ENCODE data around the gene KCNE1.
"Not testable (repeated sequence)": the region's sequence is repeated elsewhere in the genome, so short reads cannot be mapped to it uniquely, and the experiment has no call there.

DNA sequence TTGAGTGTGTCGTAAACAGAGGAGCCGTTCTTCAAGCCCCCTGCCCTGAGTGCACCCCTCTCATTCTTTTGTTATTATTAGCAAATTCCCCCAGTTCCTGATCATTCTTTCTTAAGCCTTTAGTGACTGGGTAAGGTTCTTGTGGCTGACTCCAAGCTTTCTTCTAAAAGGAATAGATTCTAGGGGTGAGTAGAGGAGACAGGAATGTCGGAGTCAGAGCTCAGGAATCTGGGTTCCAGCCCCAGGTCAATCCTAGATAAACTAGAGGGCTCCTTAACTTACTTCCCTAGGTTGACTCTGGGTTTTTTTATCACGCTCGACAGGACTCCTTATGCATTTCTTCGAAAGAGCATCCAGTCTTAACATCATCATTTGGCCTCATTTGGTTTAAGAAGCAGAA is 55.8 kb downstream of the KCNE1 start:
- not testable (repeated sequence) for TF ChIP-seq EZH2 (optimal IDR thresholded peaks at IDR 0.05; ENCODE audit: low read depth, low read length); EZH2phosphoT487 (IDR thresholded peaks at IDR 0.05; ENCODE audit: low read length)
- TF ChIP-seq, protein P1, sequence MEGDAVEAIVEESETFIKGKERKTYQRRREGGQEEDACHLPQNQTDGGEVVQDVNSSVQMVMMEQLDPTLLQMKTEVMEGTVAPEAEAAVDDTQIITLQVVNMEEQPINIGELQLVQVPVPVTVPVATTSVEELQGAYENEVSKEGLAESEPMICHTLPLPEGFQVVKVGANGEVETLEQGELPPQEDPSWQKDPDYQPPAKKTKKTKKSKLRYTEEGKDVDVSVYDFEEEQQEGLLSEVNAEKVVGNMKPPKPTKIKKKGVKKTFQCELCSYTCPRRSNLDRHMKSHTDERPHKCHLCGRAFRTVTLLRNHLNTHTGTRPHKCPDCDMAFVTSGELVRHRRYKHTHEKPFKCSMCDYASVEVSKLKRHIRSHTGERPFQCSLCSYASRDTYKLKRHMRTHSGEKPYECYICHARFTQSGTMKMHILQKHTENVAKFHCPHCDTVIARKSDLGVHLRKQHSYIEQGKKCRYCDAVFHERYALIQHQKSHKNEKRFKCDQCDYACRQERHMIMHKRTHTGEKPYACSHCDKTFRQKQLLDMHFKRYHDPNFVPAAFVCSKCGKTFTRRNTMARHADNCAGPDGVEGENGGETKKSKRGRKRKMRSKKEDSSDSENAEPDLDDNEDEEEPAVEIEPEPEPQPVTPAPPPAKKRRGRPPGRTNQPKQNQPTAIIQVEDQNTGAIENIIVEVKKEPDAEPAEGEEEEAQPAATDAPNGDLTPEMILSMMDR (IDR thresholded peaks at IDR 0.05; ENCODE audit: low read length) = not testable (repeated sequence)

Measured in MM.1S (cell line).